WI38 (cell line): ENCODE results near the gene CNP.

Experiments
- H3K4me3 ChIP-seq: 2 replicates; pipeline ENCODE4 v1.5.1; 2011; ENCODE audit warnings: low read depth, mild to moderate bottlenecking, control low read depth, low read length
- CTCF ChIP-seq: IDR thresholded peaks from 2 replicates; pipeline ENCODE4 v1.5.1; 2012; ENCODE audit warnings: low read depth, mild to moderate bottlenecking, control low read depth, low read length

Gene CNP

DNA sequence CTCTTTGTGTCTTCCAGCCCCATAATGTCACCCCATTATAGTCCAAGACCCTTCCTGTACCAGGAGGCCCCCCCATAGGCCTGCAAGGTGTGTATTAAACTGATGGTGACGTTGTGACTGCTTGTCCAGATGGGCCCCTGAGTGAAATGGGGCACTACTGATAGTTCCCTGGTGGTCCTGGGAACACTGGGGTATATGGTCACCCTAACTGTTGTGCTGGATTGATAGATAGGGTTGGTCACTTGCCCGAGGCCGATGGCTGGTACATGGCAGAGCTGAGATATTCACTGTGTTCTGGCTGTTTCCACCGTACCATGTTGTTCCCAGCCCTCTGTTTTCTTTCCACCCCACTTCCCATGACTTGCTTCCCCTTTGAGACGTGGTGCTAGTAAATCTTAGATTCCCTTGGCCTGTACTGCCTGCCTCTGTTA, 4.3 kb downstream of the CNP start:
- TF ChIP-seq CTCF, result no peak
- H3K4me3 ChIP-seq, result no peak overlapping the region

DNA sequence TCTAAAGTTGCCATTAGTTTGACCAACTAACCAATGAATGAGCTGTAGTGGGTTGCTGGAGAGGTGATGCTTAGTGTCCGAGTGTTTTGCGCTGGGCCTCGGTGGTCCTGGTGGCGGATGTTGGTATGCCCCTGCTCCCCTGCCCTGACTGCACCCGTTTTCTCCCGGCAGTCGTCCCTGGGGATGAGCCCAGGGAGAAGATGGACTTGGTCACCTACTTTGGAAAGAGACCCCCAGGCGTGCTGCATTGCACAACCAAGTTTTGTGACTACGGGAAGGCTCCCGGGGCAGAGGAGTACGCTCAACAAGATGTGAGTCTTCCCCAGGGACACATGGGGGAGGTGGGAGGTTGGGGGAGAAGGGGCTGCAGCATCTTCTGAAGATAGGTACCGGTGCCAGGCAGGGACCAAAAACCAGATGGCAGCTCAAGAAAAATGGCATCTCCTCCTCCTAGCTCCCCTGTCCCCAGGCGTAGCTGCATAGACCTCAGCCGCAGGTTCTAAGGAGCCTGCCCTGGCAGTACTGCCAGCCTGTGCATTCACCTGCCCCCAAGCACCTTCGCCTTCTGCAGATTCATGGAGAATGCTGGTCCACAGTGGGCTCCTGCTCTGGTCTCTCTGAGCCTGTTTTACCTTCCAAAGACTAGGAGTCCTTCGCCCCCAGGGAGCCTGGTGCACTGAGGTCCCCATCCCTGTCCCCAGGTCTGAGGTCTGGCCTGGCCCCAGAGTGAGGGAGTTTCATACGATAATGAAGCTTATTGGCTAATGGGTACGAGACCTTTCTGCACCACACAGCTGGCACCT, 5.3 kb downstream of the CNP start:
- H3K4me3 ChIP-seq, result no peak overlapping the region
- TF ChIP-seq CTCF, result no peak

DNA sequence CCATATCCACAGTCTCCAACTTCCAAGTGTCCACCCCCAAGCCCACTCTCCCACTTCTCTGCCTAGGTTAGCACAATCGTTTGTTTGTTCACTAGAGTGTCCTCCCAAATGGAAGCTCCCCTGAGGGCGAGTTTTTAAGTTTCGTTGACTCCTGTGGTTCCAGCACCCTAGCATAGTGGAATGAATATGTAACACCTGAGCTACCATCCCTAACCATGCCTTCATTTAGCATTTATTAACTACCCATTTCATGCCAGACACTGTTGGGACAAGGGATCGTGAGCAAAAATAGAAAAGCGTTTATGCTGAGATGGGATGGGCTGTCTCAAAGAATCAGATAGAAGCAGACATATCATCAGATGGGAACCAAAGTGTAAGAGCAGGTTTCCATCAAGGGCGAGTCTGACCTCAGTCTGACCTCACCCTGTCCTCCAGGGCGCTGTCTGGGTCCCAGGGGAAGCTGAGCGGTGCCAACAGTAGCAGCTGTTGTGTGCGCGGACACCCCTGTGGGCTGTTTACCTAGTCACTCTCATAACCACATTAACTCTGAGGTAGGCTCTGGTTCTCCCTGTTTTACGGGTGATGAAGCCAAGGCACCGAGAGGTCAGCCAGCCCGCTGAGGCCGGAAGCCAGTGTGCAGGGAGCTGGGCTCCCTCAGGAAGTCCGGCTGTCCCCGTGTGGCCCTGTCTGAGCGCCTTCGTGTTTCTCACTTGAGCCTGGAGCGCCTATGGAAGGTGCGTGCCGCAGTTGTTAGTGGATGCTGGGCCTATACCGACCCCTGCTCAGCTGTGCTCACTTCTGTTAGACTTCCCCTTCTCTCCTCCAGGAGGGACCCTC, 6.2 kb downstream of the CNP start:
- H3K4me3 ChIP-seq, result no peak overlapping the region
- TF ChIP-seq CTCF, result no peak

GRCh38 chr17:41973408-41973811, 6.8 kb downstream of the CNP start:
- TF ChIP-seq CTCF, result no peak
- H3K4me3 ChIP-seq, result no peak overlapping the region

- no peak for TF ChIP-seq CTCF
- H3K4me3 ChIP-seq, result no peak overlapping the region
These were observed 7.4 kb downstream of the CNP start for GRCh38 chr17:41974031-41974430.

DNA sequence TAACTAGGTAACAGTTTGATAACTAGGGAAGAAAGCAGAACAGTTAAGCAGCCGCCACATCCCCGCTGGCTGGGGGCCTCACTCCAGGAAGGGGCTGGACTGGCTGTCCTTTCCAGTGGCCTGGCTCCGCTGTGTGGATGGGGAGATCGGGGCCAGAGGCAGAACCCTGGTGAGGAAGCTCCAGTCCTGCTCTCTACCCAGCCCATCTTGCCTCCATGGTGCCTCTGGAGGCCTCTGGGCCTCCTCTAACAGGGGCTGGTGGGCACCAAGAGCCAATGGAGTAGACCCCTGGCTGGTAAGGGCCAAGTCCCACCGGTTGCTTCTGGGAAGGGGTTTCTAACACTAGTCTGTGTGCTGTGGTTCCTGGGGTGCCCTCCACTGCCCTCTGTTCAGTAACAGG, 8.1 kb downstream of the CNP start:
- TF ChIP-seq CTCF, result no peak
- H3K4me3 ChIP-seq, result no peak overlapping the region
